ENCODE data around the gene SERTAD2. TPM values are rescaled to one million over a fixed set of nuclear protein-coding genes. Genes with fewer than 3 reads are reported as not detected.

SERTAD2 gene
- total RNA-seq, 1 donor, result 21.3 TPM

- no peak for DNase-seq (ENCODE audit: low read depth in 2 of 3, low spot score in 2 of 3)
Measured at GRCh38 chr2:64650296-64650695, 3.4 kb downstream of the SERTAD2 start.

GRCh38 chr2:64649626-64650025 is 4.1 kb downstream of the SERTAD2 start:
- DNase-seq (ENCODE audit: low read depth in 2 of 3, low spot score in 2 of 3), result no peak

- no peak for DNase-seq (ENCODE audit: low read depth in 2 of 3, low spot score in 2 of 3)
Measured at GRCh38 chr2:64649013-64649484, 4.7 kb downstream of the SERTAD2 start.

GRCh38 chr2:64646007-64646880 is 7.5 kb downstream of the SERTAD2 start:
- peak; percentile 67 to 87 (median 79) for DNase-seq (ENCODE audit: low read depth in 2 of 3, low spot score in 2 of 3)

- DNase-seq (ENCODE audit: low read depth in 2 of 3, low spot score in 2 of 3), result peak in 2 of 3 donors; percentile 88 to 91
Measured at GRCh38 chr2:64644458-64645382, 9.0 kb downstream of the SERTAD2 start.

- no peak for DNase-seq (ENCODE audit: low read depth in 2 of 3, low spot score in 2 of 3)
Measured at GRCh38 chr2:64643838-64644457, 9.8 kb downstream of the SERTAD2 start.

- no peak for DNase-seq (ENCODE audit: low read depth in 2 of 3, low spot score in 2 of 3)
Measured at GRCh38 chr2:64641599-64641998, 12.1 kb downstream of the SERTAD2 start.

- no peak for DNase-seq (ENCODE audit: low read depth in 2 of 3, low spot score in 2 of 3)
Measured at GRCh38 chr2:64640153-64641044, 13.3 kb downstream of the SERTAD2 start.

GRCh38 chr2:64639691-64640090 is 14.0 kb downstream of the SERTAD2 start:
- no peak for DNase-seq (ENCODE audit: low read depth in 2 of 3, low spot score in 2 of 3)

GRCh38 chr2:64638502-64639120 is 15.1 kb downstream of the SERTAD2 start:
- DNase-seq (ENCODE audit: low read depth in 2 of 3, low spot score in 2 of 3), result no peak

GRCh38 chr2:64637931-64638330 is 15.8 kb downstream of the SERTAD2 start:
- DNase-seq (ENCODE audit: low read depth in 2 of 3, low spot score in 2 of 3), result no peak

GRCh38 chr2:64637000-64637635 is 16.6 kb downstream of the SERTAD2 start:
- peak in 1 of 3 donors; percentile 75 for DNase-seq (ENCODE audit: low read depth in 2 of 3, low spot score in 2 of 3)

- DNase-seq (ENCODE audit: low read depth in 2 of 3, low spot score in 2 of 3), result peak in 1 of 3 donors; percentile 52
Measured at GRCh38 chr2:64635976-64636911, 17.5 kb downstream of the SERTAD2 start.

GRCh38 chr2:64634345-64635267 is 19.1 kb downstream of the SERTAD2 start:
- no peak for DNase-seq (ENCODE audit: low read depth in 2 of 3, low spot score in 2 of 3)

GRCh38 chr2:64632835-64633819 is 20.6 kb downstream of the SERTAD2 start:
- DNase-seq (ENCODE audit: low read depth in 2 of 3, low spot score in 2 of 3), result no peak

GRCh38 chr2:64631771-64632170 is 21.9 kb downstream of the SERTAD2 start:
- DNase-seq (ENCODE audit: low read depth in 2 of 3, low spot score in 2 of 3), result no peak

All from hematopoietic multipotent progenitor cell (in vitro differentiated cells).